Natural killer cell (primary cell): ENCODE data around the gene BIN1. TPM values are rescaled to one million over a fixed set of nuclear protein-coding genes. Genes with fewer than 3 reads are reported as not detected.
A peak's percentile ranks its signal among the peaks of the same experiment; 100 is the strongest.

Experiments
- ATAC-seq, 3 donors: fragments of 150-1000 bp in 2 of 3; fragments of 200-7000 bp in 1 of 3; cut with Tn5 transposase; 1 replicate in 1 of 3; 2 replicates in 2 of 3; pipeline ENCODE4 v1.10.0; 2021; ENCODE audit warnings: mild to moderate bottlenecking in 2 of 3, moderate library complexity in 2 of 3
- DNase-seq, 2 donors: peaks; one replicate each; pipeline versions ENCODE4 v3.0.0 to v3.0.0-alpha.2; 2013 to 2021; ENCODE audit warnings: mixed read lengths in 1 of 2
- H3K27ac ChIP-seq: one replicate; pipeline ENCODE4 v1.5.1; 2013; ENCODE audit warnings: mild to moderate bottlenecking, low read length
- H3K27me3 ChIP-seq: one replicate; pipeline ENCODE4 v1.6.1; 2013; ENCODE audit warnings: low read length; ENCODE audit not compliant: control insufficient read depth, insufficient read depth
- H3K36me3 ChIP-seq: one replicate; pipeline ENCODE4 v1.6.1; 2013; ENCODE audit warnings: low read length; ENCODE audit not compliant: control insufficient read depth, insufficient read depth
- H3K4me1 ChIP-seq: one replicate; pipeline ENCODE4 v1.6.1; 2013; ENCODE audit warnings: low read length; ENCODE audit not compliant: control insufficient read depth, insufficient read depth
- H3K4me3 ChIP-seq: one replicate; pipeline ENCODE4 v1.5.1; 2013; ENCODE audit warnings: low read length
- H3K9me3 ChIP-seq: one replicate; pipeline ENCODE4 v1.6.1; 2013; ENCODE audit warnings: low read length; ENCODE audit not compliant: control insufficient read depth, insufficient read depth
- H3K27ac Mint-ChIP-seq, 2 donors: one replicate each; pipeline ENCODE4 v1.8.0; 2022; ENCODE audit warnings: mild to moderate bottlenecking in 2 of 2, mixed read lengths in 2 of 2, moderate library complexity in 1 of 2
- H3K27me3 Mint-ChIP-seq, 2 donors: one replicate each; pipeline ENCODE4 v1.8.0; 2022; ENCODE audit warnings: low read depth in 2 of 2, mixed read lengths in 2 of 2
- H3K36me3 Mint-ChIP-seq: one replicate; pipeline ENCODE4 v1.8.0; 2022; ENCODE audit warnings: mixed read lengths
- H3K4me1 Mint-ChIP-seq, 2 donors: one replicate each; pipeline ENCODE4 v1.8.0; 2022; ENCODE audit warnings: mixed read lengths in 2 of 2
- H3K4me3 Mint-ChIP-seq: one replicate; pipeline ENCODE4 v1.8.0; 2022; ENCODE audit warnings: mild to moderate bottlenecking, moderate library complexity, mixed read lengths
- H3K9me3 Mint-ChIP-seq, 2 donors: one replicate each; pipeline ENCODE4 v1.8.0; 2022; ENCODE audit warnings: mixed read lengths in 2 of 2
- WGBS: methylation state at CpG from one replicate; pipeline ENCODE4 v1.1.7; 2013; ENCODE audit warnings: missing lambda C conversion rate; ENCODE audit not compliant: insufficient coverage; 5-methylcytosine and 5-hydroxymethylcytosine counted together
- intact Hi-C: fragments of 100-400 bp; cut with micrococcal nuclease; formaldehyde crosslinking; loops from one replicate; pipeline ENCODE4 v1.14.2; 2022
- total RNA-seq, 4 donors: library from RNA; stranded (reverse); fragments of 120-200 nt in 1 of 4; gene quantifications; one replicate each; pipeline versions ENCODE4 v1.2.3 to v1.2.4, GENCODE V29; 2013 to 2022
- TF ChIP-seq, protein P1 (sequence below): fragments of 200-600 bp; IDR thresholded peaks from one replicate; pipeline ENCODE4 v1.8.0; 2022; ENCODE audit warnings: antibody characterized with exemption

The BIN1 gene
- total RNA-seq, 3 donors from 2014 or later (not counting 1 experiment from before 2014, with no cell fraction given), result 73.5 to 131 (median 107) TPM

DNA sequence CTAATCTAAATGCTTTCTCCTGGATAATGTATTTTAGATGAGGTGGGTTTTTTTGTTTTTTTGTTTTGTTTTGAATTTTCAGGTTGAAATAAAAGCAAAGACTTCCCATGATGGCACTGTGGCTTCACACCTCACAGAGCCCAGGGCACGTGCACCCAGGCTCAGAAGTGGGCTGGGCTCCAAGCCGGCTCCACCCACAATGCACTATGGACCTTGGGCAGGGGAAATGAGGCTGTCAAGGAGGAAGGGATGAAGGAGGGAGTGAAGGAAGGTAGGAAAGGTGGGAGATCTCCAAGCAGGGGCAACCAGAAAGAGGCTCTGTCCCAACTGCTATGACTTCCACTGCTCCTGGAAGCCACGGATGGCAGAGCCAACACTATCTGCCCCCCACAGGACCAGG lies 60.4 kb downstream of the BIN1 start:
- TF ChIP-seq, protein P1, sequence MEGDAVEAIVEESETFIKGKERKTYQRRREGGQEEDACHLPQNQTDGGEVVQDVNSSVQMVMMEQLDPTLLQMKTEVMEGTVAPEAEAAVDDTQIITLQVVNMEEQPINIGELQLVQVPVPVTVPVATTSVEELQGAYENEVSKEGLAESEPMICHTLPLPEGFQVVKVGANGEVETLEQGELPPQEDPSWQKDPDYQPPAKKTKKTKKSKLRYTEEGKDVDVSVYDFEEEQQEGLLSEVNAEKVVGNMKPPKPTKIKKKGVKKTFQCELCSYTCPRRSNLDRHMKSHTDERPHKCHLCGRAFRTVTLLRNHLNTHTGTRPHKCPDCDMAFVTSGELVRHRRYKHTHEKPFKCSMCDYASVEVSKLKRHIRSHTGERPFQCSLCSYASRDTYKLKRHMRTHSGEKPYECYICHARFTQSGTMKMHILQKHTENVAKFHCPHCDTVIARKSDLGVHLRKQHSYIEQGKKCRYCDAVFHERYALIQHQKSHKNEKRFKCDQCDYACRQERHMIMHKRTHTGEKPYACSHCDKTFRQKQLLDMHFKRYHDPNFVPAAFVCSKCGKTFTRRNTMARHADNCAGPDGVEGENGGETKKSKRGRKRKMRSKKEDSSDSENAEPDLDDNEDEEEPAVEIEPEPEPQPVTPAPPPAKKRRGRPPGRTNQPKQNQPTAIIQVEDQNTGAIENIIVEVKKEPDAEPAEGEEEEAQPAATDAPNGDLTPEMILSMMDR, result no peak
- Histone ChIP-seq H3K4me1 (peaks cover 22% of the 10 kb centered on the region), H3K27ac (no peak overlapping the region), H3K4me3 (no peak overlapping the region), H3K9me3 (peaks cover 4% of the 10 kb centered on the region), H3K27me3 (no peaks in the 10 kb centered on the region), H3K36me3 (peaks cover 17% of the 10 kb centered on the region)
- no peaks in the 10 kb centered on the region for H3K36me3 Mint-ChIP-seq
- intact Hi-C loops, result no loop called here
- H3K4me1 Mint-ChIP-seq, result peaks cover 6 to 23% of the 10 kb centered on the region in 2 donors
- no peak overlapping the region for H3K4me3 Mint-ChIP-seq
- WGBS, result 62% methylated on average over 3 of the region's 3 CpGs
- no peaks in the 10 kb centered on the region for H3K27me3 Mint-ChIP-seq
- ATAC-seq, result peak in 2 of 3 donors; percentile 53 to 54
- peak in 1 of 2 donors; percentile 15 for DNase-seq
- peak overlapping the region; percentile 48 to 65 for H3K27ac Mint-ChIP-seq
- no peaks in the 10 kb centered on the region for H3K9me3 Mint-ChIP-seq

- no peak overlapping the region for H3K4me3 ChIP-seq
- no peak for ATAC-seq
- Mint-ChIP-seq H3K4me1 (peaks cover 6 to 23% of the 10 kb centered on the region in 2 donors), H3K36me3 (no peaks in the 10 kb centered on the region), H3K4me3 (no peak overlapping the region), H3K27me3 (no peaks in the 10 kb centered on the region), H3K27ac (peak overlapping the region; percentile 48 to 65), H3K9me3 (no peaks in the 10 kb centered on the region)
- TF ChIP-seq, protein P1, result no peak
- peaks cover 22% of the 10 kb centered on the region for H3K4me1 ChIP-seq
- peaks cover 16% of the 10 kb centered on the region for H3K36me3 ChIP-seq
- no peaks in the 10 kb centered on the region for H3K27me3 ChIP-seq
- H3K27ac ChIP-seq, result no peak overlapping the region
- H3K9me3 ChIP-seq, result peaks cover 4% of the 10 kb centered on the region
- no peak for DNase-seq
- WGBS, result 95% methylated on average over 20 of the region's 20 CpGs
- intact Hi-C loops, result no loop called here
These were observed 61.0 kb downstream of the BIN1 start for GRCh38 chr2:127045792-127046501.

DNA sequence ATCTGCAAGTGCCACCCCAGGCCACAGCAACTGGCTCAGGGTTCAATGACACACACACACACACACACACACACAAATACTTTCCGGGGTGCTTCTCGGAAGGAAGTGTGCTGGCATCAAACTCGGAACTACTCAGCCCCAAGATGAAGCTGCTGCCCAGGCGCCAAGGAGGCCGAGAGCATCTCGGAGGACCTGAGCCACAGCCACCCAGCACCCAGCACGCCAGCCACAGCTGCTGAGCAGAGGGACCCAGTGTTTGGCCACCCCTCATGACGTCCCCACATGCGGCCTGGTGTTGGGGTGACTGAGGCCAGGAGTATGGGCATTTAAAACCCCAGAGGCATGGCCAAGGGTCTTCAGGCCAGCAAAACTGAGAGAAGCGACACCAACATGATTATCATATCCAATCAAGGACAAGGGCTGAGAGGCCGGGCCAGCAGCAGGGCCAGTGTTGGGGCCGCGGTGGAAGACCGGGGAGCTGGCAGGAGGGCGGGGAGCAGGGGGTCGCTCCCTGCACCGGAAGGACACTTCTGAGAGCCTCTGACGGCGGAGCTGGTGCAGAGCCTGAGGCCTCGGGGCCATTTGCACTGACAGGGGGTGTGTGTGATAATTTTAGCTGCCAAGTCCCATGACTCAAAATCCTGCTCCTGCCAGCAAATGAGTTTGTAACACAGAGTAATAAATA lies 61.8 kb downstream of the BIN1 start:
- Histone ChIP-seq H3K4me1 (peaks cover 17% of the 10 kb centered on the region), H3K9me3 (peaks cover 4% of the 10 kb centered on the region), H3K4me3 (no peak overlapping the region), H3K27ac (no peak overlapping the region), H3K27me3 (no peaks in the 10 kb centered on the region), H3K36me3 (peaks cover 10% of the 10 kb centered on the region)
- ATAC-seq (no peak), DNase-seq (no peak)
- H3K4me3 Mint-ChIP-seq, result no peak overlapping the region
- no peak overlapping the region for H3K27ac Mint-ChIP-seq
- peaks cover 6 to 21% of the 10 kb centered on the region in 2 donors for H3K4me1 Mint-ChIP-seq
- no peaks in the 10 kb centered on the region for H3K9me3 Mint-ChIP-seq
- WGBS, result 97% methylated on average over 20 of the region's 20 CpGs
- no peaks in the 10 kb centered on the region for H3K36me3 Mint-ChIP-seq
- intact Hi-C loops, result no loop called here
- H3K27me3 Mint-ChIP-seq, result no peaks in the 10 kb centered on the region
- TF ChIP-seq, protein P1, result no peak
